A673 (cell line): ENCODE data around the gene ME3. TPM values are rescaled to one million over a fixed set of nuclear protein-coding genes. Genes with fewer than 3 reads are reported as not detected.

Experiments
- BruUV-seq: library from RNA; stranded (reverse); fragments of 400-500 nt; replicated peaks from 2 replicates; lab custom pipeline; 2021; lab: Mats Ljungman, UMichigan
- CTCF ChIA-PET: fragments of 300-600 bp; sonication (Branson Sonifier 250); formaldehyde crosslinking; loops from one replicate; lab custom pipeline; 2022; ENCODE audit warnings: antibody characterized with exemption; lab: Charles Lee
- POLR2A ChIA-PET: fragments of 300-600 bp; sonication (Branson Sonifier 250); formaldehyde crosslinking; loops from one replicate; lab custom pipeline; 2022; ENCODE audit warnings: antibody characterized with exemption; ENCODE audit not compliant: low non-redundant PET; lab: Charles Lee
- DNase-seq: peaks from one replicate; pipeline ENCODE4 v3.0.0-alpha.2; 2015; ENCODE audit warnings: low spot score
- H3K27ac ChIP-seq: fragments of 200-600 bp; sonication (generic); 2 replicates; pipeline ENCODE4 v1.5.1; 2016; ENCODE audit warnings: mixed run types, low read depth, mild to moderate bottlenecking, mixed read lengths, antibody characterized with exemption, low read length; ENCODE audit not compliant: poor library complexity, severe bottlenecking
- H3K27me3 ChIP-seq: fragments of 200-600 bp; sonication (generic); replicated peaks from 2 replicates; pipeline ENCODE4 v1.6.1; 2017; ENCODE audit warnings: mixed run types, low read depth, mild to moderate bottlenecking, mixed read lengths, antibody characterized with exemption, low read length; ENCODE audit not compliant: insufficient read depth, poor library complexity
- H3K36me3 ChIP-seq: fragments of 200-600 bp; sonication (generic); 2 replicates; pipeline ENCODE4 v1.6.1; 2016; ENCODE audit warnings: mixed run types, mild to moderate bottlenecking, mixed read lengths, antibody characterized with exemption, low read length; ENCODE audit not compliant: insufficient read depth, poor library complexity, severe bottlenecking
- H3K4me1 ChIP-seq: fragments of 200-600 bp; sonication (generic); 2 replicates; pipeline ENCODE4 v1.6.1; 2017; ENCODE audit warnings: mixed run types, mild to moderate bottlenecking, mixed read lengths, antibody characterized with exemption, low read length; ENCODE audit not compliant: insufficient read depth, poor library complexity, severe bottlenecking
- H3K4me3 ChIP-seq: fragments of 200-600 bp; sonication (generic); 2 replicates; pipeline ENCODE4 v1.5.1; 2016; ENCODE audit warnings: low read depth, mixed run types, mild to moderate bottlenecking, mixed read lengths, low read length; ENCODE audit not compliant: poor library complexity, severe bottlenecking
- H3K9me3 ChIP-seq: fragments of 200-600 bp; sonication (generic); 2 replicates; pipeline ENCODE4 v1.6.1; 2016; ENCODE audit warnings: mixed run types, low read depth, mild to moderate bottlenecking, mixed read lengths, antibody characterized with exemption, low read length; ENCODE audit not compliant: poor library complexity, severe bottlenecking
- CTCF ChIP-seq: fragments of 300-800, 200-600 bp; sonication (generic); conservative IDR thresholded peaks from 2 replicates; pipeline ENCODE4 v1.5.1; 2017; ENCODE audit warnings: low read depth, mild to moderate bottlenecking, antibody characterized with exemption, low read length, moderate library complexity, mixed read lengths
- EZH2 ChIP-seq: fragments of 200-600 bp; sonication (generic); IDR thresholded peaks from 2 replicates; pipeline ENCODE4 v1.6.1; 2017; ENCODE audit warnings: borderline replicate concordance, low read depth, mild to moderate bottlenecking, mixed read lengths, antibody characterized with exemption, low read length; ENCODE audit not compliant: poor library complexity, severe bottlenecking
- intact Hi-C: fragments of 100-400 bp; cut with micrococcal nuclease; formaldehyde crosslinking; loops from one replicate; pipeline ENCODE4 v1.10.0; 2022; ENCODE audit not compliant: unreplicated experiment
- total RNA-seq: library from RNA; stranded (reverse); gene quantifications from 2 replicates; pipeline ENCODE4 v1.2.3, GENCODE V29; 2021

The ME3 gene
- total RNA-seq, 1 experiment from 2014 or later, result 7.6 TPM

DNA sequence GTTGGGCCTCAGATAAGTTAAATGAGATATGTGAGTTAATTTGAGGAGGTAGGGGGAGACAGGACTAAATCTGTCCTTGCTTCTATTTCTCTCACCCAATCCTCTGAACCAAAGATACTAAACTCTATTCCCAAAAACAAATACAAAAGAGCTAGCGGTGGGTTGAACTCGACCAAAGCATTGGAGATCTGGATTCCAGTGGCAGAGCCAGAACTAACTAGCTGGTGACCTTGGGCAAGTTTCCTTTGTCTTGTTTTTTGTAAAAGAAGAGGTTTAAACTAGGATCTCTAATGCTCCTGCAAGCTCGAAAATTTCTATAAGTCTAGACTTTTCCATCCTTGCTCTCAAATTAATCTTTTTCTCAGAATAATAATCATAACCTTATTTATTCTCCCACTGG is 1.5 kb downstream of the ME3 start:
- ChIA-PET POLR2A (no interaction called here), CTCF (no interaction called here)
- BruUV-seq, result TSS peak; percentile 54
- intact Hi-C loops, result loop anchor here (2.0 to 5.0 kb wide), 4 partner anchors 131 to 246 kb away; partner anchors contain the start of gene PRSS23
- peaks cover 23% of the 10 kb centered on the region for H3K4me1 ChIP-seq
- no peaks in the 10 kb centered on the region for H3K27me3 ChIP-seq
- no peaks in the 10 kb centered on the region for H3K36me3 ChIP-seq
- no peak overlapping the region for H3K27ac ChIP-seq
- DNase-seq, result no peak
- TF ChIP-seq EZH2 (no peak), CTCF (no peak)
- no peaks in the 10 kb centered on the region for H3K9me3 ChIP-seq
- H3K4me3 ChIP-seq, result peak overlapping the region; percentile 55

DNA sequence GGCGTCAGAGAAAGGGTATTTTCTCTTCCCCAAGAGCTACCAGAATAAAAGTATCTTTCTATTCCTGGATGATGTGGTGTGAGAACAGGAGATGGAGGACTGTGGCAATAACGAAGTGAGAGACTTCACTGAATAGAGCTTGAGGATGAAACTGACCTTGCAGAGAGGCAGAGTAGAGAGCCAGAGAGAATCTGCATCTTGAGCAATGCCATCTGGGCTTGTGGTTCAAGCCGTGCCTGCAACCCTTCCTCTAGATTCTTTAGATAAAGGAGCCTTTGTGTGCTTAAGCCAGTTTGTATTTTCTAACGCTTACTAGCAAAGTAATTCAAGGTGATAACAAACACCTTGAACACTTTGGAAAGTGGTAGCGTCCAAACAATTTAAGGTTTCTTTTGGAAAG is 2.2 kb downstream of the ME3 start:
- Histone ChIP-seq H3K36me3 (no peaks in the 10 kb centered on the region), H3K27me3 (no peaks in the 10 kb centered on the region), H3K4me3 (no peak overlapping the region), H3K27ac (no peak overlapping the region), H3K4me1 (peaks cover 23% of the 10 kb centered on the region), H3K9me3 (no peaks in the 10 kb centered on the region)
- TF ChIP-seq EZH2 (no peak), CTCF (no peak)
- ChIA-PET CTCF (no interaction called here), POLR2A (interaction anchor here (0.6 kb wide), 1 partner anchor 10 kb away, joined by 3 read pairs; no protein-coding TSS in a partner anchor)
- BruUV-seq, result no TSS peak
- intact Hi-C loops, result loop anchor here (2.0 to 5.0 kb wide), 4 partner anchors 132 to 247 kb away; partner anchors contain the start of gene PRSS23
- no peak for DNase-seq

DNA sequence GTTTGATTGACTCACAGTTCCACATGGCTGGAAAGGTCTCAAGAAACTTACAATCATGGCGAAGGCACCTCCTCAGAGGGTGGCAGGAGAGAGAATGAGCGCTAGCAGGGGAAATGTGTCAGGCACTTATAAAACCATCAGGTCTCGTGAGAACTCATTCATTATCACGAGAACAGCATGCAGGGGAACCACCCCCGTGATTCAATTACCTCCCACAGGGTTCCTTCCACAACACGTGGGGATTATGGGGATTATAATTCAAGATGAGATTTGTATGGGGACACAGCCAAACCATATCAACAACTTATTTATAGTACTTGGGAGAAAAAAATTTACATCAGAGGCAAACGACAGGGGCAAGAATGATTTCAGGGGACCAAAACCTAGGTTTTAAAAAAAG is 3.0 kb downstream of the ME3 start:
- Histone ChIP-seq H3K36me3 (no peaks in the 10 kb centered on the region), H3K27ac (no peak overlapping the region), H3K4me1 (peaks cover 23% of the 10 kb centered on the region), H3K27me3 (no peaks in the 10 kb centered on the region), H3K9me3 (no peaks in the 10 kb centered on the region), H3K4me3 (no peak overlapping the region)
- ChIA-PET CTCF (no interaction called here), POLR2A (no interaction called here)
- BruUV-seq, result no TSS peak
- no peak for TF ChIP-seq EZH2
- no peak for TF ChIP-seq CTCF
- intact Hi-C loops, result no loop called here
- DNase-seq, result peak; percentile 58
